DOHH2 (cell line): ENCODE data around the gene COLQ.

Source experiments
- CTCF ChIP-seq: fragments of 200-600 bp; sonication (generic); IDR thresholded peaks from one replicate; pipeline ENCODE4 v1.5.1; 2014; ENCODE audit warnings: antibody characterized with exemption, mild to moderate bottlenecking, low read depth, low read length; ENCODE audit not compliant: poor library complexity, severe bottlenecking
- EZH2phosphoT487 ChIP-seq: fragments of 200-600 bp; sonication (generic); IDR thresholded peaks from 2 replicates; pipeline ENCODE4 v1.6.1; 2017; ENCODE audit warnings: borderline replicate concordance, mild to moderate bottlenecking, antibody characterized with exemption, low read length, moderate library complexity, mixed read lengths

- TF ChIP-seq CTCF (no peak), EZH2phosphoT487 (no peak)
These were observed 69.3 kb downstream of the COLQ start for GRCh38 chr3:15452156-15452555.
